Measurements from ENCODE around the gene UPP1.
"Not testable (repeated sequence)": the region's sequence is repeated elsewhere in the genome, so short reads cannot be mapped to it uniquely, and the experiment has no call there.

Gene UPP1

DNA sequence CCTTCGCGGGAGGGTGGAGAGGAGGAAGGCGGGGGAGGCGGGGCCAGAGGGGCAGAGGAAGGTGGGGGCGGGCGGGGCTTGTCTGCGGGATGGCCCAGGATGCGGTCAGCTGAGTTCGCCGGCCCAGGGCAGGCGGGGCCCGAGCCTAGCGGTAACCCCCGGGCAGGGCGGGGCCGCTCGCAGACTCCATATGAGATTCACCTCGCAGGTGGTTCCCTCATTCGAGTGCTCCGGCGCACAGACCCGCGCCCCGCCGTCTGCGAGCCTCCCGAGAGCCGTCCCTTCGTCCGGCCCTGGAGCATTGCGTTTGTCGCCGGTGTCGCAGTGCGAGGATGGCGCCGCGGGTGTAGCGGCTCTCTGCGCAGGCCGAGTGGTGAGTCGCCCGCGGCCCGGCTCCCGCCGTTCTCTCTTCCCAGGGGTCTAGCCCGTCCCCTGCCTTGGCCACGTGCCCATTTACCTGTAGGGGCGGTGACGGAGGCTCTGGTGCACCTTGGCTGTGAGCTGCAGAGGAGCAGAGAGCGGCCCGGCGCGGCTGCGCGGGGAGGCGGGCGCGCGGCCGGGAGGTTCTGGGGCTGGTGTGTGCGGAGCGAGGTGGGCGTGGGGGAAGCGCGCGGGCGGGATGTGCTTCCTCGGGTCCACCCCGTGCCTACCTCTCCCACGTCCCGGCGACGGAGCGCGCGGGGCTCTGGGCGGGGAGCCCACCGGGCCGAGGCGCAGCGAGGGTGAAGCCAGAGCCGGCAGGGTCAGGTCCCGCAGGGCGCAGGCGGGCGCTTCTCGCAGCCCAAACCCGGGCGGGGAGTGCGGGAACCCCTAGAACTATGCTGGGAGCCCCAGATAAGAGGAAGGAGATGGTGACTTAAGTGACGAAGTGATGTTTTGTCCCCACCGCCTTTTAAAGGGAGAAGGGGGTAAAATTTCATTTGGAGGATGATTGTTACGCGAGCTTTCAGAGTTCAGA is at the start of gene UPP1:
TSS of gene UPP1 (plus strand) at position 220 of the 958 bp plus-strand sequence. CDS start 5,519 bp downstream, outside the sequence.
- no peak for FAIRE-seq

DNA sequence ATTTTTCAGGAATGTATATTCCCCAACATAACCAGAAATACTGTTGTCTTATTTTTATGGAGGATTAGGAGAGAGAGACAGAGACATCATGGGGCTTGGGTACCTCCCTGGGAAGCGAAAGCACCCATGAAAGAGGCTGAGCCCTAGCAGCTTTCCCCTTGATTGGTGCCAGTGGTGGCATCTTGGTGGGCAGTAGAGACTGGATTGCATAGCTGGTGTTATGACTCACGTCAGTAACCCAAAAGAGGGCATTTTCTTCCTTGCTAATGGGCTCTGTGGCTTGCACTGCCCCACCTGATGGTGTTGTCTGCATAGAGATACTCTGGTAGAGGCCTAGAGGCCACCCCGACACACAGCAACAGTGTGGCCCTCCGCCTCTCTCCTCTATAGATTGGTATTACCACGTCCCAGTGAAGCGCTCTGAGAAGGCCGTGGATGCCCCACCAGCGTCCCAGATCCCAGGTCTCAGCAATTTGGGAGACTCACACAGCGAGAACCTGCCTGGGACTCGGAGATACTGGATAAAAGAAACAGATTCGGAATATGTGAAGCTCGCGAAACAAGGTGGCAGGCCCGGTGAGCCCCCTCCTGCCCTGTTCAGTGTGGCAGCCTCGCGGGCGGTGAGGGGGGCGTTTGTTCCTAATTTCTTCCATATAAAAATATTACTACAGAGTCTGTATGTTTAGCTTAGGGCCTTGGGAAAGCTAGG is 48.0 kb upstream of the UPP1 start:
- no peak for FAIRE-seq

DNA sequence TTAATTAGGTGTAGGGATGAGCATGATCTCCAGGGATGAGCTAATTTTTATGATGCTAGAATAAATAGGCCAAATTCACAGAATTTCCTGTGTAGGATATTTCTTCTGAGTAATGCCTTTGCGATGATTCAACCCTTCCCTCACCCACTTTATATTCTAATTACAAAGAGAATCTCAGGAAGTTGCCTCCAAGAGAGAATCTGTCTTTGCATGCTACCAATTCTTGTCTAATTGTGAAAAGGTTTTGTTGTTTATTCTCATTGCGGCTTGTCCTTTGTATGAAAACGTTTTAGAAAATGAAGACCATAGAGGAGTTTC is 47.5 kb upstream of the UPP1 start:
- no peak for FAIRE-seq

DNA sequence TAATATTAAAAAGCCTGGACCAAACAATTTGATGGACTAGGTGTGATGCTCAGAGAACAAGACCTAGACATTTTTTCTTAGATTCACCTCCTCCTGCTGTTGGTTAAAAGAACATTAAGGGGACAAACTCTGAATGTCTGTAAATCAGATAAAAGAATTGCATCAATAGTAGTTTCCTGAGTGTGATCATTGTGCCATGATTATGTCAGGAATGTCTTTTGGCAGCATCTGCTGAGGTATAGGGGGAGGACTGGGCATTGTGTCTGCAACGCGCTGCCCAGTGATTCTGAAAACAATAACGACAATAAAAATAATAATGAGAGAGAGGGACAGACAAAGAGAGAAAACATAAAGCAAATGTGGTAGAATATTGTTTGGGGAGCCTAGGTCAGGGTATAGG is 46.8 kb upstream of the UPP1 start:
- FAIRE-seq: no peak

- FAIRE-seq: no peak
Measured at GRCh38 chr7:48042636-48043035, 46.4 kb upstream of the UPP1 start.

- FAIRE-seq: no peak
Measured at GRCh38 chr7:48045195-48045765, 43.8 kb upstream of the UPP1 start.

GRCh38 chr7:48046458-48046857 is 42.6 kb upstream of the UPP1 start:
- FAIRE-seq: no peak

GRCh38 chr7:48048113-48048512 is 41.0 kb upstream of the UPP1 start:
- FAIRE-seq: no peak

GRCh38 chr7:48049850-48050249 is 39.2 kb upstream of the UPP1 start:
- no peak for FAIRE-seq

GRCh38 chr7:48052748-48053147 is 36.3 kb upstream of the UPP1 start:
- no peak for FAIRE-seq

- no peak for FAIRE-seq
Measured at GRCh38 chr7:48053736-48054135, 35.3 kb upstream of the UPP1 start.

- no peak for FAIRE-seq
Measured at GRCh38 chr7:48058990-48059389, 30.1 kb upstream of the UPP1 start.

DNA sequence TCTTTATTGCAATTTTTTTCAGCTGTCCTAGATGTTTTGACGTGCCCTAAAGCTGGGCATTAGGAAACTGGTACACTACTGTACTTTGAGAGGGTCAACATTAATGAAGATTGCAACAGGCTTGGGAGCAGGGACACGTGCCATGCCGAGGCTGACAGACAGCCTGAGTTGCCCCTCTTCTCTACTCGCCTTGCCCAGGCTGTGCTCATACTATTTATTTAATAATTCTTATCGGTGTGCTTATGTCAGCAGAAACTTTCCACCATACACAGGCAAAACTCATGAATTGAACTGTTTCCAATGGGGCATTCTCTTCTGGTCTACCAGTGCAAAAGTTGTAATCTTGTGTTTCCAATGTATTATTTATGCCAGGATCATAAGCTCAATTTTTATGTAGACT is 29.4 kb upstream of the UPP1 start:
- FAIRE-seq: no peak

DNA sequence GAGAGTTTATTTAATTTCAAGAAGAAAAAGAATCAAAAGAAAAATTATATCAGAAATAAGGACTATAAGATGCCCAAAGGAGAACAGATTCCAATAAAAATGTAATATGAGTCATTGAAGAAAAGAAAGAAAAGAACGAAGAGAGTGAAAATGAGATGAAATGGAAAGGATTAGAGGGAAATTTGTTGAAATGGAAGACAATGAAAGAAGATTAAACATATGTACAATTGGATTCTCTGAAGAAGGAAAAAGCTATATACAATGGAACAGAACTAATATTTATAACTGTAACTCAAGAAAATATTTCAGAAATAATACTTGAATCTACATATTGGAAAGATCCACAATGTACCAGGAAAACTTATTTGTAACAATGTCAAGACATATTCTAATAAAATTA is 25.1 kb upstream of the UPP1 start:
- FAIRE-seq: no peak

DNA sequence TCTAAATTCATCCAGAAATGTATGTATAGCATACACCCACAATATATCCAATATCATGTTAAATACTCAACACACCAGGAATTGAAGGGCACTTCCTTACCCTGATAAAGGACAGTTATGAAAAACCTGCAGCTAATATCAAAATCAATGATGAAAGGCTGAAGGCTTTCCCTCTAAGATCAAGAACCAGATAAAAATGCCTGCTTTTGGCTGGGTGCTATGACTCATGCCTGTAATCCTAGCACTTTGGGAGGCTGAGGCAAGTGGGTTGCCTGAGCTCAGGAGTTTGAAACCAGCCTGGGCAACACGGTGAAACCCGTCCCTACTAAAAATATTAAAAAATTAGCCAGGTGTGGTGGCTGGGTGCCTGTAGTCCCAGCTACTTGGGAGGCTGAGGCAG is 21.6 kb upstream of the UPP1 start:
- no peak for FAIRE-seq

- no peak for FAIRE-seq
Measured at GRCh38 chr7:48074204-48074654, 14.8 kb upstream of the UPP1 start.

GRCh38 chr7:48077423-48077822 is 11.6 kb upstream of the UPP1 start:
- FAIRE-seq: no peak

- FAIRE-seq: no peak
Measured at GRCh38 chr7:48078470-48078869, 10.6 kb upstream of the UPP1 start.

GRCh38 chr7:48082378-48082777 is 6.7 kb upstream of the UPP1 start:
- not testable (repeated sequence) for FAIRE-seq

DNA sequence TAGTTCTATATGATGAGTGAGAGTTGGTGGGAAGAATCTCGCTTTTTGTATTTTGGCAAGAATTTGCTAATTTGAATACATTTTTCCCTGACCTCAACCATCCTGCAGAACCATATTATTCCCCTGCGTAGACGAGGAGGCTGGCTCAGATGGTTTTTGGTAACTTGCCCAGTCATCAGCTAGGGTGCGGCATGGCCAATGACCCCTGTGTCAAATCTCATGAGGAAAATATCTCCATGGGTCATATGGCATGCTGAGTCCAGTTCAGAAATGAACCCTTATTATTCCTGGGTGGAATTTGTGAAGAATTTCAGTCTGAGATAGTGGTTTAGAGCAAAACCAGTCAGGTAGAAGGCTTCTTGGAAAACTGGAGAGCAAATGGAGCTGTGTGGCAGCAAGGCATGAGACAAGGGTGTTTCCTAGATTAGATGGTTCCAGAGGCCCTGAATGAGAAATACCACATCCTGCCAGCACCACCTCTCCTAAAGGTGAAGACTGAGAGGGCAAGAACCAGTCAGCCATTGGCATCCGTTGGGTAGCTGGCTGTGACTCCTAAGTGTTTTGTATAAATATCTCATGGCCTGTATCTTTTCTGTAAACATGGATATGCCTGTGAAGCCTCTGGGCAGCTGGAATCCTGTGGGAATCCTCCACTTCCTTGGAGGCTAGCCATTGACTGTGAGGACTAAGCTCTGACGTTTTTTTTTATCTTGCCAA is 5.8 kb upstream of the UPP1 start:
- FAIRE-seq: no peak

- FAIRE-seq: no peak
Measured at GRCh38 chr7:48084727-48085432, 4.2 kb upstream of the UPP1 start.

GRCh38 chr7:48085433-48085791 is 3.7 kb upstream of the UPP1 start:
- FAIRE-seq: no peak

Measured in endometrium (tissue), 2 donors.